Stimulated activated CD4-positive, alpha-beta T cell treated with anti-CD3 and anti-CD28 coated beads, Interleukin-15, amount 100 ng/mL, for 1 hour (primary cell): Measurements from ENCODE around the gene PARP16.
"Not testable (repeated sequence)": the region's sequence is repeated elsewhere in the genome, so short reads cannot be mapped to it uniquely, and the experiment has no call there.

Experiments
- DNase-seq, 2 donors: peaks; one replicate each; pipeline ENCODE4 v3.0.0-alpha.2; 2020; ENCODE audit warnings: low read depth in 1 of 2, low spot score in 1 of 2

The PARP16 gene

DNA sequence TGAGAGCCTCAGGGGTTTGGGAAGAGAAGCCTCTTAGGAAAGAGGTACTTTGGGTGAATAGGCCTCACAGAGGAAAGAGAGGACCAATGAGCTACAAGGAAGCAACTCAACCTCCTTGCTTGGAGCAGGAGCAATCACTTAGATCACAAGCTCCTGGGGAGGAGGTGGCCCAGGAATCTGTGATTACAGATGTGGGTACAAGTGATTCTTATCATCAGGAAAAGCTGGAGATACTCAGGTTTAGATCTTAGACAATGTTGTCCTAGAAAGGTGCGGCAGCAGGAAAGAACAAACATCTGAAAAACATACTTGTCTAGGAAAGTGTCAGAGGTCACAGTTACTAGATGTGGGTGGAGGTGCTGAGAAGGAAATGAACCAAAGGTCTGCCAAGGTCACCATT is 8.2 kb downstream of the PARP16 start:
- DNase-seq = no peak

DNA sequence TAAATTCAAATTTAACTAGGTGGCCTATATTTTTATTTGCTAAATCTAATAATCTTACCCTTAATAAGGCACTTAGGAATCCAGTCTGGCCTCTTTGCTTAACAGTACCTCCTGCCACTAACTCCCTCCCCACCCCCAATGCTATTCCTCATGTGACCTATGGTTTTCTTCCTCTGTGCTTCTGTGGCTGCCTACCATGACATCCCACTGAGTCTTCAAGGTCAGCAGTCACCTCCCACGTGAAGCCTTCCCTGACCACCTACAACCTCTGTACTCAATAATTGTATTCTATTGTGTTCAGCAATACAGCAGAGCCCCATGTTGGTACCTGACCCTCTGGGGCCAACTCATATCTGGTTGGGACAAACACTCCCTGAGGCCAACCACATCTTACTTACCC is 9.7 kb downstream of the PARP16 start:
- DNase-seq = no peak

DNA sequence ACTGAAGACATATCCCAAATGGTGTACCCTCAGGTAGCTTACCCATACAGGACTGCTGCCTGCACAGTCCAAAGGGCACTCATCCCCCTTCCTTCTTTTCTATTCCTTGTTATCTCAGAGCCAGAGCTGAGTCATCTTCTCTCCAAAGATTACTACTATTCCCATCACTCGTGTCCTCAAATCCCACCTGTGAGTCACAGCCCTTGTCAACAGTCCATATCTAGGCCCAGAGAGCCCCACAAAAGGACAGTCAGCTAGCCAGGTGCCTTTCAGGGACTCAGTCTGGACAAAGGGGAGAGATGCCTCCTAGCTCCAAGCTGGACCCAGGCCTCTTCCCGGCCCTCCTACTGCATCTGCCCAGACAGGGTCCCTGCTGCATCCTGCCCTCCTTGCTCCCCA is 11.0 kb downstream of the PARP16 start:
- no peak for DNase-seq

DNA sequence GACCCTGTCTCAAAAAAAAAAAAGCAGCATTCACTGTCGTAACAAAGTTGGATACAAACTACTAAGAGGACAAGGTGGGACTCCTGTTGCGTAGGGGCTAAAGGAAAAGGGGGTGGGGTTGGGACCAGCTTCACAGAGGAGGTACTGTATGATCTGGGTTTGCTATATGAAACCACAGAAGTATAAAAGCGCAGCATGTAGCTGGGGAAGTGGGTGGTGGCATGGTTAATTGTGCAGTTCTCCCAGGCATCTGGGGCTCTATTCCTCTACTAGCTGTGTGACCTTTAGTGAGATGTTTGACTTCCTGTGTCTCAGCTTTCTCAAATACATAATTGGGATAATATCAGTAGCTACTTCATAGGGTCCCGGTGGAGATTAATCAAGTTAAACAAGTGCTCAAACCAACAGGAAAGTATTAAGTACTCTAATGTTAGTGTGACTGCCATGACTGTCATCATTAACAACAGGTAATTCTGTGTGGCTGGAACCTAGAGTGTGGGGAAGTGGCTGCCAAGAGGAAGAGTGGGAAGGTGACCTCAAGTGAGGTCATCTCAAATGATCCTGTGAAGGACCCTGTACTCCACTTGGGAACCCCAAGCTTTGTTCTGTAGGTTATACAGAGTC is 11.5 kb downstream of the PARP16 start:
- no peak for DNase-seq

DNA sequence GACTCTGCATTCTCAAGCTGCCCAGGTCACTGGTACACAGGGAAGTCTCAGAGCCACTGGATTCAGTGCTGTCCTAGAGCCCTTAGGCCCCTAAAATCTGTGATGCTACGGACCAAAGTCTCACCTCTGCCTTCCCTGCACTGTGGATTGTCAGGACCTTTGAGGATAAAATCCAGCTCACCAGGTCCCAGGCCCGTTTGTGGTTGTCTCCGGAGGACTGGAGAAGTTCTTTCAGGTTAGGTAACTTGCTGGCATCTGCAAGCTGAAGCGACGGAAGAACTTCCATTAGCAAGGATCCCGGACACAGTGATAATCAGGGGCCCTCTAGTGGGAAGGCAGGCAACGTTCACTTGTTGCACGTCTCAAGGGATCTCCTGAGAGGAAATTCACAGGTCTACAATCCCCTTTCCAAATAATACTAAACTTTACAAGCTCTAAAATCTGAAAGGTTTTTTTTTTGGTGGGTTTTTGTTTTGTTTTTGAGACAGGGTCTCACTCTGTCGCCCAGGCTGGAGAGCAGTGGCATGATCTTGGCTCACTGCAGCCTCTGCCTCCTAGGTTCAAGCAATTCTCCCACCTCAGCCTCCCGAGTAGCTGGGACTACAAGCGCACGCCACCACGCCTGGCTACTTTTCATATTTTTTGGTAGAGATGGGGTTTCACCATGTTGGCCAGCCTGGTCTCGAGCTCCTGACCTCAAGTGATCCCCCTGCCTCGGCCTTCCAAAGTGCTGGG is 15.7 kb downstream of the PARP16 start:
- not testable (repeated sequence) for DNase-seq

DNA sequence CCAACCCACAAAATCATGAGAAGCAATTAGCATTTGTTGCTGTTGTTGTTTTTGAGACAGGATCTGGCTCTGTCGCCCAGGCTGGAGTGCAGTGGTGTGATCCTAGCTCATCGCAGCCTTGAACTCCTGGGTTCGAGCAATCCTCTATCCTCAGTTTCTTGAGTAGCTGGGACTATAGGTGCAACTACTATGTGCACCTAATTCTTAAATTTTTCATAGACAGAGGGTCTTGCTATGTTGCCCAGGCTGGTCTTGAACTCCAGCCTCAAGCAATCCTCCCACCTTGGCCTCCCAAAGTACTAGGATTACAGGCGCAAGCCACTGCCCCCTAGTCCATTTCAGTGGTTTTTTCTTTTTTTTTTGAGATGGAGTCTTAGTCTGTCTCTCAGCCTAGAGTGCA is 18.3 kb downstream of the PARP16 start:
- no peak for DNase-seq

DNA sequence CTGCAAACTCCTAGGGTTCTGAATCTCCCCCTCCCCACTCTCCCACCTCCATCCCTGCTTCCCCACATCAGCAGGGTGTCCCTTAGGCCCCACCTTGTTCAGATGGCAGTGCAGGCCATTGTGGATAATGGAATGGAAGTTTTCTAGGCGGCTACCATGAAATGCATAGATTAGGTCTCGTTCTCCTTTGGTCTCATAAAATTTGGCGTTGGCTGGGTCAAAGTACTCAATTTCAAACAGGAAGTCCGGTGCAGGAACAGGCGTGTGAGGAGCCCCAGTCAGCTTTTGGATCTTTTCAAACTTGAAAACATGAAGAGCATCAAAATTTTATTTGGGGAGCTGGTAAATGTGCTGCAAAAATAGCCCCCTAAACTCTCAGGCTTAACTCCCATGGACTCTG is 20.2 kb downstream of the PARP16 start:
- no peak for DNase-seq

DNA sequence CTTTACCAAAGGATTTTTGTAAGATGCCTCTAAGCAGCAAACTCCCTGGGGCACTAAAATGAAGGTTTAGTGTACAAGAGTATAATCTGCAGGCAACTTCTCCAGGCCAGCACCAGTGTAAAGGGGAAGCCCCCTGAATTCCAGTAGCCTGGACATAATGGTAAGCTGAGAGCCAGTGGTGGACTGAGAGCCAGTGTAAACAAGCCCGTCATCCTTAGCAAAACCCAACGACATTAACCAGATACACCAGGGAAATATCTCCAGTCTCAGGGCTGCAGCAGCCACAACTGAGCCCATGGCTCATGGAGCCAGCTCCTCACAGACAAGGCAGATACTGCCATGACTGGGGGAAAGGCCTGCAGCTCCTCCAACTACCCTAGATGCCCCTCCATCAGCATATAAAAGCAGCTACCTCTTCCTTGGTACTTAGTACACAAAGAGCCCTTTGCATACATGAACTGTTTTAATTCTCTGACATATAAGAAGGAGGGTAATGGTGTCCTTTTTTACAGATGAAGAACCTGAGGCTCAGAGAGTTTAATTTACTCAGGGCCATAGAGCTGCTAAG is 21.7 kb downstream of the PARP16 start:
- DNase-seq = no peak

DNA sequence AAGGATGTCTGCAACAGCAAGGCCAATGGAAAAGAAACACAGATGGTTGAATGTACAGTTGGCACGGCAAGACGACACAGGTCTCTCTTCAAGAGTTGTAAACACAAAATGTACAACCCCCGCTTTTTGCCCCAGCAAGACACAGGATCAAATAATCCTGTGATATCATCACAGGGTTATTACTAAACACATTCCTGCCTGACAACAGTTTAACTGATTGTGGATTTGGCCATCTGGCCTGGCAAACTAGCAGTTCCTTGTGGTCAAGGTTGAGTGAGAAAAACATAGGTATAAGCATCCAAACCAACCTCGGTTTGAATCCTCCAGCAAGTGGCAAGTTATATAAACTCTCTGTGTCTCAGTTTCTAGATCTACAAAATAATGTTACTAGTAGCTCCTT is 23.4 kb downstream of the PARP16 start:
- DNase-seq = no peak

DNA sequence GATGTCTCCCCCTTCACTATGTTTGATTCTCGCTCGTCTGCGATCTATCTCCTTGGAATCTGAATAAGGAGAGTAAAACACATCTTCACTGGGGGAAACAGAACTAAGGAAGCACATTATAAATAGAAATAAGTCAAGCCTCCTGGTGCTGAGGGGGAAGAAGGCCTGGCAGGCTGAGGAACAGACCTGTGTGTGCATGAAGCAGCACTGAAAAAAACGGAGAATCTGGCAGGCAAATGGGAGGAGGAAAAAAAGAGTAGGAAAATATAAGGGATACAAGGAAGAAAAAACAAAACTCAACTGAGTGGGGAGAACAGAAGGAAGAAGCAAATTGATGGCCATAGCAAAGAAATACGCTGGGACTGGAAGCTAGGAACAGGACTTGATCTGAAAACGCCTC is 25.7 kb downstream of the PARP16 start:
- DNase-seq = no peak

DNA sequence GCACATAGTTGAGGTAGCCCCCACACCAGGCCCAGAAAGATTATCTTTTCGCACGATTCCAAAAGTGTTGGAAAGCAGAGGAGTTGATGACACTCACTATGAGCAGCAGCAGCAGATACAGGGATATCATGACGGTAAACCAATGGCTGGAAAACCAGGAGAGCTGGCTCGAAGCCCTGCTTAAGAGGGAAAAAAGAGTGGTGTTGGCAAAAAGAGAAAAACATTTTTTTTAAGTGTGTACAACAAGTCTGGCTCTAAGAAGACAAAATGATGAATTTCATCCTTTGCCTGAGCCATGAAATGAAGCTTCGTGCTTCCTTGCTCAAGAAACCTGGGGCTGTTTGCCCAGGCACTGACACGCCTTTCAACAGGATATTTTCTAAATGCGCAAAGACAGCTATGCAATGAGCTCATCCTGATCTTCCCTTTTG is 27.3 kb downstream of the PARP16 start:
- DNase-seq = no peak

DNA sequence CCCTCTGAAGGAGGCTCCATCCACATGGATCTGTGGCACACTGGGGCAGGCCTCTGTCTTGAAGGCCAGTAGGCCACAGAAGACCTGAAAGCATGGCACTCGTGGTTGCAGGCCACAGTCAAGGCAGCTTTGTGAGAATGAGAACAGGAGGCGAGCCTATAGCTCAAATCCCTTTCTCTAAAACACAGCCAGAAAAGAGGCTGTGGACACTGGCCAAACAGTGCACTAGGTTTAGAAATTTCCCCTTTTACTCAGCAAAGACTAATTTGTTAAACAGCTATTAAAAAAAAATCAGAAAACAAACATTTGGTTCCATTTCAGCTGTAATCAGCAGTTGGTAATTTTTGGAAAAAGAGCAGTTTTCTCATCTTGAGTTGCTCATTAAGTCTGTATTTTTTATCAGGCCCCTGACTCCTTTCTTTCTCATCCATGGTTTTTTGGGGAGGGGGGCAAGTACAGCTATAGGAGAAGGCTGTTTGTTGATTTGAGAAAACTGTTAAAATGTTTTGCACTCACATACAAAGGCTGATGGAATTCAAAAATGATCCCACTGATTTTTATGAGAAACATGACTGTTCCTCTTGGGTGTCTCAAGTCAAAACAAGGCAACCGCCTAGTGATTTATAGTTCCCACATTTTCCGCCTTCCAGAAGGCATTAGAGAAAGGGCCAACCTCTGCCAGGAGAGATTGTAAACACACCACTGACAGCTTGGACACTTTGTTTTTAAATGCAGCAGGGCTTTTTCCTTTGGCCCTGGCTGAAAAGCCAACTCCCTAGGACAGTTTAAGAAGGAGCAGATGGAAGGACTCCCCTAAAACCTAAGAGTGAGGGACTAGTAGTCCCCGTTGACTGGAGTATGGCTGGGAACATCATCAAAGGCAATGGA is 28.1 kb downstream of the PARP16 start:
- DNase-seq = no peak

DNA sequence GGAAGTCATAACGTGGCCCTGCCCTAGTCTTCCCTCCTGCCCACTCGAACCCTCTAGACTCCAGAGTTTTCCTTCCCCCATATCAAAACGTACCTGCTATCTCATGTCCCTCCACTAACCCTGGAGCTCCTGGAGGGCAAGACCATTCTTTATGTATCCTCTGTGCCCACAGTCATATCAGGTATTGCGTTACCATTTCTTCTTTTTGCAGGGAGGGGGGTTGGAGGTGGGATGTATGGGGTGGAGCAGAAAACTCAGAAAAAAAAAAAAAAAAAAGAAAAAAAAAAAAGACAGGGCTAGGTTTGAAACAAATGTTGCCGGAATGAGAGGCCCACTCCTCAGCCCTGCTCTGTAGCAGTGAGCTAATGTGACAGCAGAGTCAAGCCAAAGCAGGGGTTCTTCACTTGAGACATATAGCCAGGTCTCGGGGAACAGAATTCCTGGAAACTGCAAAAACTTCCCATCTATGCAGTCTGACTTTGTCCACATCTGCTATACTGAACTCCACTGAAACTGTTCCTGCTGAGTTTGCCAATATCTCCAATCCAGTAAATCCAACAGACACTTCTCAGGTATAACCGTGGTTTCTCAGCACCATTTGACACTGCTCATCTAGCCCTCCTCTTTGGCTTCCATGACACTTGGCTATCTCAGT is 31.1 kb downstream of the PARP16 start:
- DNase-seq = no peak

DNA sequence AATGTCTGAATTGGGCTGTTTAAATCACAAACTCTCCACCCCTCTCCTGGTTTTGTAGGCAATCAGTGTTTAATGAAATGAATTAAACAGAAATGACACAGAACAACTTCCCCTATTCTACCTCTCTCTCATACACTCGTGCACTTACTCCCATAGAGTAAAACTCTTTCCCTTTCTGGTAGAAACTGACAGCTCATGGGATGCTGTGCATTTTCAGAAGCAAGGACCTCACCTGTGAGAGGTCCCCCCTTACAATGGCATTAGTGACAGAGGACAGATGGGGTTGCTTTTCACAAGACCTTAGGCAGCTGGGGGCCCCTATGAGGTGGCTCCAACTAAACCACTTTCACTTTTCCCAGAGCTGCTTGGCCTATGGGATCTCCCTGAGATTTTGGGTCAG is 31.9 kb downstream of the PARP16 start:
- DNase-seq = no peak

DNA sequence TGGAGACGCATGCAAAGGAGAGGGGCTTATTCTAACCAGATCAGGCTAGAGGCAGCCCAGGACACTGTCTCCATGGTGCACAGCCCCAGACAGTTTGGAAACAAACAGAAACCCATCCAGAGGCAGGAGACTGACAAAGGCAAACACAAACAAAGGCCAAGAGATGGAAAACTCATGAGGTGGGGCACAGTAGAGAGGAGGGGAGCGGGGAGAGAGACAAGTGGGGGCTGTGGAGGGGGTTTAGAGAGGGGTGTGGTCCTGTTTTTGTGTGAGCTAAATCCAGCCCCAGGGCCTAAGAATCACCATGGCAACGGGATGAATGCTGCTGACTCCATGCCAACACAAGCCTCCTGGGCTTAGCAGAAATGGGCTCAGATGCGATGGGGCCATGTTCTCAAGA is 32.3 kb downstream of the PARP16 start:
- DNase-seq = no peak

DNA sequence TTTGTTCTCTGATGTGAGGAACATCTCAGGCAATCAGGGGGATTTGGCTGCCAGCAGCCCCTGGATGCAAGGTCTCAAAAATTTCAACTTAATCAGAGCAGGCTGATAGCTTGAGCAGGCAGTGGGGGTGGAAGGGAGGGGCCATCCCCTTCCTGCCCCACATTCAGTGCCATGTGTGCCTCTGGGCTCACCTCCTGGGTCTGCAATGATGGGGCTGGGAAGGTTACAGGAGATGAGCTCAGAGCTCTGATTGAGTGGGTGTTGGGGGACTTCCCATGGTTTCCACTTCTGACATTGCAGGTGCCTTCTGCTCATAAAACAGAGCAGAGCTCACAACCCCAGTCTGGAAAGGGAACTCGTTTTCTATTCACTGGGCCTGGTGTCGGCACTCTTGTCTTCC is 37.0 kb downstream of the PARP16 start:
- peak in 1 of 2 donors; percentile 36 for DNase-seq

DNA sequence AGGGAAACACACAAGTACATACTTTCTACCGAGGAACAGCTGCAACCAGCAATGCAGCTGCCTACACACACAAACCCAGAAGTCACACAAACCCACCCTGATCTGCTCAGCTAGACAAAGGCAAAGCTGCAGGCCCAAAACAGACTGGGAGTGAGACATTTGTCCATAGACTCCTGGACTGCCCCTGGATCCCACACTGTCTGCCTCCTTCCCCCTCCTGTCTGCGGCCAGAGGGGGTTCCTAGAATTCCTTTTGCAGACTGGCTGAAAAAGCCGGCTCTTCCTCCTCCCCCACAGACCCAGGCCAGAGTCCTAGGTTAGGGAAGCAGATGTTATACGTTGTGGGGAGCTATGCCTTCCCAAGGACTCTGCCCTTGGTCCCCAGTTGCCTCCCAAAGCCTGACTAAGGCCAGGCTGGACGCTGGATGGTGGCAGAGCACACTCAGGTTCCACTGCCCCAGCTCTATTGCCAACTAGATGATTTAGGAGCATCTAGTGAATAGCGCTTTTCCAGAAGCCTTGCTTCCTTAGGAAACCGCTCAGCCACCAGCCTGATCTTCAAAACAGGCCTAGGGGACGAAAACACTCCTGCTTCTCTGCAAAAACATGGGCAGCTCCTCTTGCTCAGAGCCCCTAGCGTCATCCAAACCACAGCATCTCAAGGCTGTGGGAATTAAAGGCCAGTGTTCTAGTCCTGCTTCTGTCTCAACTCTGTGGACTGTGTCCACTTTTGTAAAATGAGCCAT is 38.0 kb downstream of the PARP16 start:
- no peak for DNase-seq

DNA sequence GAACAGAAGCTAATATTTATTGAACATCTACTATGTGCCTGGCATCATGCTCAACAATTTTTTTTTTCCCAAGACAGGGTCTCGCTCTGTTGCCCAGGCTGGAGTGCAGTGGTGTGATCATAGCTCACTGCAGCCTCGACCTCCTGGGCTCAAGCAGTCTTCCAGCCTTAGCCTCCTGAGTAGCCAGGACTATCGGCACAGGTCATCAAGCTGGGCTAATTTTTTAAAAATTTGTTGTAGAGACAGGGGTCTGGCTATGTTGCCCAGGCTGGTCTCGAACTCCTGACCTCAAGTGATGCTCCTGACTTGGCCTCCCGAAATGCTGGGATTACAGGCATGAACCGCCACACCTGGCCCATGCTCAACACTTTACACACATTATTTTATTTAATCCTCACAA is 39.7 kb downstream of the PARP16 start:
- no peak for DNase-seq

DNA sequence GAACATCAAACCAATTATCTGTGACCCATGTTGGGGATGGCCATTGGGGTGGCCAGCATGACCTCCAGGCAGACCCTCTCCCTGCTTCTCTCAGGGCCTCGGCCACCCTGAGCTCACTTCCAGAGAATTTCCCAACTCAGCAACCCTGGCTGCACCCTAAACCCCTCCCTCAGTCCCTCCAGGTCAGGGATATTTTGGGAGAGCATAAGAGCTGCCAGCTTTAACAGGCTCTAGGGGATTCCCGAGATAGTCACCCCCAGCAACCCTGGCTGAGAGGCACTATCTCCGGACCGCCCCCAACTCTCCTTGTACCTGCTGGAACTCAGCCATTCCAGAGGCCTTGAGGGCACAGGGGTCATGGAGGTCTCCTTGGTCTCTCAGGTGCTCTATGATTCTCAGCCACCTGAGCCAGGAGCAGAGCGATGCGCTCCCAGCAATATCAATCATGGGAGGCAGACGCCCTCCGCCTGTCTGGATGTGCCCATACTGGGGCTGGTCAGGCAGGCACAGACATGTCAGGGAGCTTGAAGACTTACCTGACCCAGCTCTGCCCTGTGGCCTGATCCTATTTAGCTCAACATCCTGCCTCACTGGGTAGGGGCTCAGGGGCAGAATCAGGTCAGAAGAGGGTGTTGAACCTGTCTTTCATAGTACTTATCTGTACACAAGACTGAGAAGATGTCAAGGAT is 40.5 kb downstream of the PARP16 start:
- no peak for DNase-seq
